ENCODE data around the gene THBS4.

THBS4 gene

DNA sequence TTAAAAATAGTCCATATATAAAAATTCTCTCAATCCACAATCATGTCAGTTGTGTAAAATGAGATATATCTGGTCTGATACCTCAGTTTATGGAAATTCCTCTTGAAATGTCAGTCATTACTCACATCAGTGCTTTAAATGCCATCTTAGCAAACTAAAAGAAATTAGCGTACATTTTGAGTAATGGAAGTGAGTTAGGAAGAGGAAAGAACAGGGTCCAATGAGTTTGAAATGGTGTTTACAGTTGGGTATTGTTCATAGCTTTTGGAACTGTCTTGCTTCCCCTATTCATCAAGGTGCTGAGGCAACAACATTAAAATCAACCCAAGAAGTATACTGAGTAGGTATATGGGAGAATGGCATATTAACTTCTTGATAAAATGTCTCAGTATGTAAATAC lies 35.4 kb upstream of the THBS4 start:
- H3K36me3 ChIP-seq: no peaks in the 10 kb centered on the region
- no peaks in the 10 kb centered on the region for H3K9me3 ChIP-seq
- no peak for TF ChIP-seq CTCF (IDR thresholded peaks at IDR 0.05; ENCODE audit: low read depth, low read length)
- DNase-seq: no peak
- H3K4me1 ChIP-seq: no peaks in the 10 kb centered on the region
- no peak overlapping the region for H3K4me3 ChIP-seq (ENCODE audit: low read depth, low read length)
- H3K27me3 ChIP-seq: no peaks in the 10 kb centered on the region; the same call in 1 of the 2 replicates

DNA sequence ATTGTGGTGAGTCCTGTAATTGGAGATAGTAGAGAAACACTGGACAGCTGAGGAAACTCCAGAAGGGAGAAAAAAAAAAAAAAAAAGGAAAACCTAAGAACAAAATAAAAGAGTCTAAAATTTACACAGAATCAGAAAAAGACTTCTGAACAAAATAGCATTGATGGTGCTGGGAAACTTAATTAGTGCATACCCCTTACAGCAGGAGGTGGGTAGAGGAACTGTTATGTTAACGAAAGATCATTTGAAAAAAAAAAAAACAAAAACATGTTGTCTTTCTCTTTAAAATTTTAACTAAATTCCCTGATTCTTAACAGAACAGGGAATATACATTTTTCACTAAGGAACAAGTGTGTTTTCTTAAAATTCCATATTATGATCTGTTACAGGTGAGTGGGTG lies 32.5 kb upstream of the THBS4 start:
- Histone ChIP-seq H3K27me3 (no peaks in the 10 kb centered on the region; the same call in 1 of the 2 replicates), H3K4me1 (no peaks in the 10 kb centered on the region), H3K9me3 (no peaks in the 10 kb centered on the region), H3K36me3 (no peaks in the 10 kb centered on the region), H3K4me3 (ENCODE audit: low read depth, low read length) (no peak overlapping the region)
- TF ChIP-seq CTCF (IDR thresholded peaks at IDR 0.05; ENCODE audit: low read depth, low read length): no peak
- DNase-seq: no peak

DNA sequence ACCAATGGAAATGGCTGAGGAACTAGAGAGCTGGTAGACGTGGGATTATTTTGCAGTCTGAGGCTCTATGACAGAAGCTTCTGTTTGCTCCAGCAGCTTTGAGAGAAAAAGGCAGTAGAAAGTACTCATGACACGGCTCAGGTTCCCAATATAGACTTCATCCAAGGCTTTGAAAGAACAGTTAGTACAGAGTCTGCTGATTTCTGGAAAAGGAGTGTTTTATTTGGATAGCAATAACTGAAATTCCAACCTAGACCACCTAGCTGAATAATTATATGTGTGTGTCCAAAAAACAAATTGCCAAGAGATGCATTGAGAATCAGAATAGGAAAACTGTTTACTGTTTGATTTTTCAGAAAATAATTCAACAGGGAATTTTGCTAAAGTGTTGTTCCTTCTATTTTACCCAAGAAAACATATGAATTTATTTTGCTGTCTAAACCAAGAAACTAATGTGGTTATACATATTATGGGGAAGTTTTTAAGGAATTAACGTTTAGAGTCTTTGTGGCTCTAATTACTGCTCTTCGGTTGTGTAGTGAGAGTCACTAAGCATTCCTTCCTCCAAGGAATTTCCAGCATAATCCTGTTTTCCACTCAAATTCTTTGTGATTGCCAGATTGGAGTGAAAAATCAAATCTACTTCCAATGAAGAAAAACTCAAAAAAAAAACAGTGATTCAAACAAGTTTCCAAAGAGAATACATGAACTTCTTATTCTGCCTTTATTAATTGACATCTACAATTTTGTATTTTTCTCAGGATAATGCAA lies 26.0 kb upstream of the THBS4 start:
- peaks cover 4% of the 10 kb centered on the region; the same call in 1 of the 2 replicates for H3K4me1 ChIP-seq
- no peaks in the 10 kb centered on the region for H3K27me3 ChIP-seq
- no peak for TF ChIP-seq CTCF (IDR thresholded peaks at IDR 0.05; ENCODE audit: low read depth, low read length)
- no peaks in the 10 kb centered on the region for H3K9me3 ChIP-seq
- no peak overlapping the region for H3K4me3 ChIP-seq (ENCODE audit: low read depth, low read length)
- DNase-seq: no peak
- H3K36me3 ChIP-seq: no peaks in the 10 kb centered on the region

- TF ChIP-seq CTCF (IDR thresholded peaks at IDR 0.05; ENCODE audit: low read depth, low read length): no peak
- no peaks in the 10 kb centered on the region for H3K27me3 ChIP-seq
- H3K9me3 ChIP-seq: no peaks in the 10 kb centered on the region
- no peak overlapping the region for H3K4me3 ChIP-seq (ENCODE audit: low read depth, low read length)
- peaks cover 4% of the 10 kb centered on the region; the same call in 1 of the 2 replicates for H3K4me1 ChIP-seq
- H3K36me3 ChIP-seq: no peaks in the 10 kb centered on the region
- peak; percentile 51 for DNase-seq
Measured at GRCh38 chr5:80010754-80011392, 24.3 kb upstream of the THBS4 start.

GRCh38 chr5:80025069-80025468 lies 10.1 kb upstream of the THBS4 start:
- TF ChIP-seq CTCF (IDR thresholded peaks at IDR 0.05; ENCODE audit: low read depth, low read length): no peak
- no peaks in the 10 kb centered on the region for H3K36me3 ChIP-seq
- no peak overlapping the region for H3K4me3 ChIP-seq (ENCODE audit: low read depth, low read length)
- H3K27me3 ChIP-seq: peaks cover 25% of the 10 kb centered on the region
- DNase-seq: no peak
- H3K9me3 ChIP-seq: no peaks in the 10 kb centered on the region
- no peaks in the 10 kb centered on the region for H3K4me1 ChIP-seq

GRCh38 chr5:80026841-80027240 lies 8.3 kb upstream of the THBS4 start:
- Histone ChIP-seq H3K4me1 (no peaks in the 10 kb centered on the region), H3K27me3 (peaks cover 25% of the 10 kb centered on the region), H3K9me3 (no peaks in the 10 kb centered on the region), H3K4me3 (ENCODE audit: low read depth, low read length) (no peak overlapping the region), H3K36me3 (no peaks in the 10 kb centered on the region)
- no peak for TF ChIP-seq CTCF (IDR thresholded peaks at IDR 0.05; ENCODE audit: low read depth, low read length)
- DNase-seq: no peak
